Endothelial cell of umbilical vein (primary cell): ENCODE measurements around the gene TRIM46.

ENCODE experiments used
- EZH2 ChIP-seq: IDR thresholded peaks from 2 replicates; pipeline ENCODE4 v1.6.1; 2012; ENCODE audit warnings: borderline replicate concordance, low read depth, mild to moderate bottlenecking, moderate library complexity, low read length, inconsistent platforms; ENCODE audit not compliant: severe bottlenecking
- MYC ChIP-seq: IDR thresholded peaks from one replicate; pipeline ENCODE4 v1.6.1; 2011; ENCODE audit warnings: mild to moderate bottlenecking, low read depth, low read length
- POLR2A ChIP-seq: IDR thresholded peaks from 2 replicates; pipeline ENCODE4 v1.6.1; 2012; ENCODE audit warnings: low read depth, mild to moderate bottlenecking, control low read depth, low read length
- POLR2AphosphoS5 ChIP-seq: IDR thresholded peaks from 2 replicates; pipeline ENCODE4 v1.6.1; 2012; ENCODE audit warnings: low read depth, mild to moderate bottlenecking, control low read depth, low read length, moderate library complexity; ENCODE audit not compliant: insufficient read depth
- TF ChIP-seq, protein P1 (sequence below), 2 donors: IDR thresholded peaks; 1 replicate in 1 of 2; 2 replicates in 1 of 2; pipeline ENCODE4 v1.5.1; 2011; ENCODE audit warnings: low read length in 2 of 2, mild to moderate bottlenecking in 2 of 2, moderate library complexity in 2 of 2, control low read depth in 1 of 2, inconsistent platforms in 1 of 2, low read depth in 1 of 2; ENCODE audit not compliant: insufficient read depth in 1 of 2; ENCODE audit errors: extremely low read depth in 1 of 2

DNA sequence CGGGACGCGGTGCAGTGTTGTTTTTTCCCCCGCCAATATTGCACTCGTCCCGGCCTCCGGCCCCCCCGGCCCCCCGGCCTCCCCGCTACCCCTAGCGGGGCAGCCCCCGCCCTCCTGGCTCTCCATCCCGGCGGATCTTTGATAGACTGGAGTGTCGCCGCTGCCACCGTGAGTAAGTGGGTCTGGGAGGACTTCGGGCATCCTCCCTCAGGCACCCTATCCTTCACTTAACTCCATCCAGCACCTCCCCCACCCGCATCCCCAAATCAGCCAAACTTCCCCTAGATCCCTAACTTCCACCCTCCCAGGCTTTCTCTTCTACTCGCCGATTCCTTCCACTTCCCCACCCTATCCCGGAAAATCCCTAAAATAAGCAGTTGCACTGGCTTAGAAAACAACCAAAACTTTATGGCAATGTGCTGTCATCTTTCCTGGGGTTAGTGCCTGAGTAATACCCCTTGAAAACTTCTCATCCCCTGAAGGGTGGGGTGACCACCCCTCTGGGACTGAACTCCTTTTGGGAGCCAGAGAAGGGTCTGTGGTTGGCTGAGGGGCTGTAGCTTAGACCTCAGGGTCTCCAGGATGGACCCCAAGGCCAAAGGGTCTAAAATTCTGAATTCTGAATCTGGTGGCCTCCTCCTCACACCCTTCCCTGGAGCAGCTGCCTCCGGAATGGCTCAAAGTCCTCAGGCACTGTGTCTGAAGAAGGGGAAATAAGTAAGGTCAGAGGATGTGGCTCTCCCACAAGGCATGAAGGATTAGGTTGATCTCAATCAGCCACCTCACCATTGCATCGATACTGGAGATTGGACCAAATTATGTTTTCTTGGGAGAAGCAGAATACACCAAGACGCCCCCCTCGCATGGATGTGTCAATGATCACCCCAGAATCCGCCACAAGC lies 21.8 kb downstream of the TRIM46 start:
- TF ChIP-seq POLR2A (no peak), MYC (no peak), EZH2 (no peak), POLR2AphosphoS5 (no peak)
- TF ChIP-seq, protein P1, sequence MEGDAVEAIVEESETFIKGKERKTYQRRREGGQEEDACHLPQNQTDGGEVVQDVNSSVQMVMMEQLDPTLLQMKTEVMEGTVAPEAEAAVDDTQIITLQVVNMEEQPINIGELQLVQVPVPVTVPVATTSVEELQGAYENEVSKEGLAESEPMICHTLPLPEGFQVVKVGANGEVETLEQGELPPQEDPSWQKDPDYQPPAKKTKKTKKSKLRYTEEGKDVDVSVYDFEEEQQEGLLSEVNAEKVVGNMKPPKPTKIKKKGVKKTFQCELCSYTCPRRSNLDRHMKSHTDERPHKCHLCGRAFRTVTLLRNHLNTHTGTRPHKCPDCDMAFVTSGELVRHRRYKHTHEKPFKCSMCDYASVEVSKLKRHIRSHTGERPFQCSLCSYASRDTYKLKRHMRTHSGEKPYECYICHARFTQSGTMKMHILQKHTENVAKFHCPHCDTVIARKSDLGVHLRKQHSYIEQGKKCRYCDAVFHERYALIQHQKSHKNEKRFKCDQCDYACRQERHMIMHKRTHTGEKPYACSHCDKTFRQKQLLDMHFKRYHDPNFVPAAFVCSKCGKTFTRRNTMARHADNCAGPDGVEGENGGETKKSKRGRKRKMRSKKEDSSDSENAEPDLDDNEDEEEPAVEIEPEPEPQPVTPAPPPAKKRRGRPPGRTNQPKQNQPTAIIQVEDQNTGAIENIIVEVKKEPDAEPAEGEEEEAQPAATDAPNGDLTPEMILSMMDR (IDR thresholded peaks at IDR 0.05; ENCODE audit: extremely low read depth in 1 of 2, insufficient read depth in 1 of 2, low read depth in 1 of 2, low read length in 2 of 2) = no peak
